GM18526 (cell line): ENCODE measurements around the gene PLXND1.

Experiments used
- POLR2A ChIP-seq: IDR thresholded peaks from 3 replicates; pipeline ENCODE4 v1.6.1; 2011; ENCODE audit not compliant: insufficient read length; ENCODE audit errors: extremely low read depth

The PLXND1 gene

DNA sequence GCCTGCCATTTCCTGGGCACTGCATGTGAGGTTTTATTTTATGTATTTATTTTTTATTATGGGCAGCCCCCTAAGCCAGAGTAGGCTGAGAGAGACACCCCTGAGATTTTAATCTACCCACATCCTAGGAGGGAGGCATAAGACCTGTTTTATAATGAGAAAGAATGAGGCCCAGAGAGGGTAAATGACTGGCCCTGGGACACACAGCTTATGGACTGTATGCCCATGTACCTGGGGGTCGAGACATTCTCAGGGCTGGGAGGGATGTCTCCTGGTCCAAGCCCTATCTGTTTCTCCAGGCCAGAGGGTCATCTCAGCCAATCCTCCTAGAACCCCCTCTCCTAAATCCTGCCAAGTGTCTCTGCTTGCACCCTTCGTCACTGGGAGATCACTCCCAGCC is 6.1 kb downstream of the PLXND1 start:
- TF ChIP-seq POLR2A = no peak

DNA sequence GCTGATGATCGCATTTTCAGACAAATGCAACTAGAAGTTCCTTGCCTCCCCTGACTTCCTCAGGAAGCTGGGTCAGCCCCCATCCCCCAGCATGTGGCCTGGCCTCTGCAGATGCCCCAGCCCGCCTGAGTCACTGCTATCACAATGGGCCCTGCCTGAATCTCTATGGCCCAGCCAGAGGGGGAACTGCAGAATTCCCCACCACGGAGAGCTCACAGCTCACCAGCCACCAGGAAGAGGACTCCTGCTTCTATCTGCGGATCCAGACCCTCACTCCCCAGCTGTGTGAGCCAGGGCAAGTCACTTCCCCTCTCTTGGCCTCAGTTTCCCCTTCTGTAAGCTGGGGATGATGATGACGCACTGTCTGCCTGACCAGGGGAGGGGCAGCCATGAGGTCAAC is 6.9 kb downstream of the PLXND1 start:
- no peak for TF ChIP-seq POLR2A

DNA sequence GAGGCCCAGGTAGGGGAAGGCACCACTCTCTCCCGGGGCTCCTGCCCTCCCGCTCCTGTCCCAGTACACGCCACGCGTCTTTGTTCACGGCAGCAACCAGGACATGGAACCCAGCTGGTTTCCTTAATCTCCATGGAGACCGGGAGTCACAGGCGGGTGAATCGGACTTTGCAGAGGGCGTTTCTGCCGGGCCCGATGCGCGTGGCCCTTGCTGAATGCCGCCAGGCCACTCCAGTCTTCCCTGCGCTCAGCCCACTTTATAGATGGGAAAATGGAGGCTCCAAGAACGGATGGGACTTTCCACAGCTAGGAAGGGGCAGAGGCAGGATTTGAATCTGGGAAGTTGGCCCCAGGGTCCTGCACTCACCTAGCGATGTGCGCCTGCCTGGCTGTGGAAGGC is 7.4 kb downstream of the PLXND1 start:
- TF ChIP-seq POLR2A = no peak

GRCh38 chr3:129598484-129598883 is 8.0 kb downstream of the PLXND1 start:
- TF ChIP-seq POLR2A = no peak

GRCh38 chr3:129598000-129598381 is 8.5 kb downstream of the PLXND1 start:
- no peak for TF ChIP-seq POLR2A

DNA sequence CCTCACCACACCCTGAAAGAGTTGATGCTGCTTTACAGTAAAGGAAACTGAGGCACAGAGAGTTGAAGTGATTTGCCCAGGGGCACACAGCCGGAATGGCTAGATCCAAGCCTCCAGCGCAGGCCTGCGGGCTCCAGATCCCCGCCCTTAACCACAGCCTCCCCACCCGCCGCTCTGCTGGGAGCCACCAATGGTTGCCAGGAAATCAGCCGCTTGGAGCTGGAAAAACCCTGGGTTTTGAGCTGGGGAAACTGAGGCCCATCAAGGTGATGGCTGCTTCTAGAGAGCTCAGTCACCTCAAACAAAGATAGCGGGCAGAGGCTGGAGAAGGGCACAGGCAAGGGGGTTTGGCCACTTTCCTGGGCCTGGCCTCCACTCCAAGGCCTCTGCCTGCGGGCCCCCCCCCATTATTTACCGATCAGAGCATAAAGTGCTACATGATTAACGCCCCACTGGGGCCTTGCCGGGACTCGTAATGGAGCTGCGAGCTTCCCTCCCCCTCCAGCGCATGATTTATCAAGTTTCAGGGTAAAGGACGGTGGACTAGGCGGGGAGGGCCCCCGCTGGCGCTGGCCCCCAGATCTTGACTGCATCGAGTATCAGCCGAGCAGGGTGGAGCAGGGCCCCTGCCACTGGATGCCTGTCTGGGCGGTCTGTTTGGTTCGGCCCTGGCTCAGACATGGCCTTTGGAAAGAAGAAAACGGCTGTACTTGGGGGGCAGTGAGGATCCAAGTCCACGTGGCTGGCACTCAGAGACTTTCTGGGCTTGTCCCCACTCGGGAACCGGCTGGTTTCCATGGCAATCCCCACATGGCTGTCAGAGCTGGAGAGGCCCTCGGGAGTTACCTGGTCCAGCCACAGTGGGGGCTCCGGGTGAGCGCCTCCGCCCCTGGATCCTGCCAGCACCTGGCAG is 9.1 kb downstream of the PLXND1 start:
- TF ChIP-seq POLR2A = no peak

DNA sequence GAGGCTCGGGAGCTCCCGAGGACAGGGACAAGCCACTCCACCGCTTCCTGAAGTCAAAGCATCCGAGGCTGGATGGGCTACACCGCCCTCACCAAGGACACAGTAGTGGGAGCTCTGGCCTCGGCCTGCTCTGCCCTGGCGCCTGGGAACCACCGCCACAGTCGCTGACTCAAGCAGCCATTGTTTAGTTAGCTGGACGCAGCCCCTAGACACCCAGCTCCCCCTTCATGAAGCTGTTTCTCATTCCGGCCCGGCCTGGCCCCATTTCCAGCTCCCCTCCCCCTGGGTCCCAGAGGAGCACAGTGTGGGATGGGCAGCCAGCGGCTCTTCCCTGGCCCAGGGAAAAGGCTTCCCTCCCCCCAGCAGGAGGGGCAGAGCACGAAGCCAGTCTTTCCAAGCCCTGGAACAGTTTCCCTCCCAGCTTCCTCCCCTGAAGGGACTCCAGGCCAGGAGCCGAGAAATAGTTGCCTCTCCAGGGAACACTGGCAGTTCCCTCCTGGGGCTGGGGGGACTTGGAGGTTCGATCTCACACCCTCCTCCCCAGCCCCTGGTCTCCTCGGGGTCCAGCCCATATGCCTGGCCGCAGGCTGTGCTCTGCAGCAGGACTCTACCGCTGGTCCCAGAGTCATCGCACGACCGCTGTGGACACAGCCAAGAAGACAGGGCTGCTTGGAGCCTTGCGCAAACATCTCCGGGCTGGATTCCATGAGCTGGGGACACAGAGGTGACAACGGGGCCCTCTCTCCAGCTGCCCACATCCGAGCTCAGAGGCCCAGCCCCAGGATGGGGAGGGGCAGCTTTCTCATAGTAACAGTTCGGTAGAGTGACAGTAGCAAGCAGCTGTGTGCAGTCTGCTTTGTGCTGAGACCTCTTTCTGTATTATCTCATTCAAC is 10.0 kb downstream of the PLXND1 start:
- TF ChIP-seq POLR2A = no peak

DNA sequence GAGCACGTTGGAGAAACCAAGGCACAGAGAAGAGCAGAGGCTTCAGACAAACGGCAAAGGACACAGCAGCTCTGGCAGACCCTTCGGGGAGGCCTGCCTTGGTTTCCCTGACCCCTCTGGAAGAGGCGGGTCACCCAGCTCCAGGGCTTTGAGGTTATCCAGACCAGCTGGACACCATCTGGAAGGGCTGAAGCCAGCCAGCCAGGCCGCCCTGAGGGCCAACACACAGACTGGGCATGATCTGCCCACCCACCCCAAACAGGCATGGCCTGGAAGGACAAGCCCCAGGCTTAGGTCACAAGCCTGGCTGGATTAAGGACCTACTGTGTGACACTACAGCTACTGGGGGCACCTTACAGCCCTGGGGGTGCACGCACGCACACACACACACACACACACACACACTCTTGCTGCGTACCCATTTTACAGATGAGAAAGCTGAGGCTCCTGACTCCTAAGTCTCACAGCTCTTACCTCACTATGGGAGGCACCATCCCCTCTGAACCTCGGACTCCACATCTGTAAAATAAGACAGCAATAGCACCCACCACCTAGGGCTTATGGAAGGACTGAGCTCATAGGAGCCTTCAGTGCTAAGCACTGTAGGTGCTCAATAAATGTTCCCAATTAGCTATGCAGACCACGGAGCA is 10.8 kb downstream of the PLXND1 start:
- no peak for TF ChIP-seq POLR2A

- TF ChIP-seq POLR2A = no peak
Measured at GRCh38 chr3:129594907-129595390, 11.5 kb downstream of the PLXND1 start.

GRCh38 chr3:129594409-129594808 is 12.1 kb downstream of the PLXND1 start:
- no peak for TF ChIP-seq POLR2A

DNA sequence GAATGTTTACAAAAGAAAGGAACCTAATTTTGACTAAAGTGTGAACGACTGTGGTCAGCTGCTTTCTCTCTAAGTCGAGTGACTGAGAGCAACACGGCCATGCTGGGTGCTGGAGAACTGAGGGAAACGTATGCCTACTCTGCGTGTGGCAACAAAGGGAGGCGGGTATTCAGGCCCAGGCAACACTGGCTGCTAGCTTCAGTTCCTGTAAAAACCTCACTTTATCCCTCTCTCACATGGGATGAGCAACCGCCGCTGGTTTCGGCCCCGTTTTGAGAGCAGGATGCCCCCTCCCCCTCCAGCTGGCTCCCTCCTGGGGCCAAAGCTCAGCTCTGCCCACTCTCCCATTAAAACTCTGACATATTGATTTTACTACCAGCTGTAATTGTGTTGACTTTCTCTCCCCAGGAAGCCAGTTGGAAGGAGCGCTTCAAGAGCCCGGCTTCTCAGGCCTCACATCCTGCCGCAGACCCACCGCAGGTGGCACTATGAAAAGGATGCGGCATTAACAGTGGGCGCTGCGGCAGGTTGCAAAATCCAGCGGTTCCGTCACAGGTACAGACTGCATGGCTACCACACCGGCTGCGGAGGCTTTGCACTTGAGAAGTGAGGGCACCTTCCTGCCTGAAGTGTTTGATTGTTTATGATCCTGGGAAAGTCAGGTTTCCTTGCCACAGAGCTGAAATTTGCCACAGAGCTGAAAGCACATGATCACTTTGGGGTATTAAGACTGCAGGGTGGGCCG is 12.7 kb downstream of the PLXND1 start:
- no peak for TF ChIP-seq POLR2A

DNA sequence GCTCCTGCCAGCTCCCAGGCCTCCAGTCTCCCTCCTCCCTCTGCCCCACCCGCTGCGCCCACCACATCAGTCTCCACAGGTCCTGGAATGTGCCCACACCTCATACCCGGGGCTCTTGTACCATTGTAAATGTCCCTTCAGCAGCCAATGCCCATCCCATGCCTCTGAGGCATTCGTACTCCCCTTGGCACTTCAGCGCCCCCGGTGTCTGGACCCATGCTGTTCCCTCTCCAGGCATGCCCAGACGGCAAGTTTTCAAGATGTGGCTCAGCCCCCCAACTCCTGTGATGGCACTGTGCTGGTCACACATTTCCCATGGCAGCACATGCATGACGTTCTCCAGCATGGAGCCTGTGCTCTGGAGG is 13.3 kb downstream of the PLXND1 start:
- TF ChIP-seq POLR2A = no peak

DNA sequence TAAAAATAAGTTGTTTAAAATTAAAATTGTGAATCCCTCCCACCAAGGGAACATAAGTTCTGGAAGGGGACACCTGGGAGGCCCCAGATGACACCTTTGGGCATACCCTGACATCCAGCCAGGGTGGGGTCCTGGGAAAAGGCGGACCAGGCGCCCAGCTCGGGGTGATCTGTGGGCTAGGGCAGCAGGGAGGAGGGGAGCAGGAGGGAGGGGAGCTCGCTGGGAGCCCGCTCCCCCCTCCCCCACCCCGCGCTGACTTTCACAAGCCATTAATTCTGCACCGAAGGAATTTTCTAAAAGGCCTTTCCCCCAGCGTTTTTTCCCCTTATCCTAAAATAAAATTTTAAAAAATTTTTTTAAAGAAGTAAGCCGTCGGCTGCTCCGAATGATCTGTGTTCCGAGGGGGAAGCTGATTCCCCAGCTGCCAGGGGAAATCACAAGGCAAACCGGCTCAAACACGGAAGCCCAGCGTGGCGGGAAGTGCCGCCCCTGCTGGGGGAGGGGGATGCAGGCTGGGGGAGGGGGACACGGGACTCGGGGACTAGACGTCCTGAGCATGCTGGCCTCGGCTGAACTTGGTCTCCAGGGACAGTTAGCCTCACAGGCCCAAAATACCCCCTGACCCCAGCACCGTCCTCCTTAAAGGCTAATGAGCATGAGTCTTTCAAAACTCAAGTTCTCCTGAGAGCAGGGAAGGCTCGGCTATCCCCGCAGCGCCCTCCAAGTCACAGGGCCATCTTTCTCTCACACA is 13.9 kb downstream of the PLXND1 start:
- no peak for TF ChIP-seq POLR2A

DNA sequence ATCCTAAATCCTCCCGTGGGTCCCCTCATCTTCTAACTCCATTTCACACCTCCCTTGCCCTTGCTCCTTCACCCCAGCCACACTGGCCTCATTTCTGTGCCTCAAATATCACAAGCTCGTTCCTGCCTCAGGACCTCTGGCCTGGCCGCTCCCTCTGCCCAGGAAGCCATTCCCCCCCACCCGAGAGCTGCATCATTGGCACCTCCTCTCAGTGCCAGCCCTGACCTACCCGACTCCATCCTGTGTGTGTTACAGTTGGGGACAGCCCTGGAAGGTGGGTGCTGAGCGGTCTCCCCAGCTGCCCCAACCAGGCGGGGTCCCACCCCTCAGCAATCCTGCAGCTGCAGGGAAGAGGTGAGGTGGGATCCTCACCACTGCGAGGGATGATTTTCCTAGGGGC is 14.5 kb downstream of the PLXND1 start:
- no peak for TF ChIP-seq POLR2A
